Stomach (tissue), 9 donors: ENCODE data around the gene CDKL1. TPM values are rescaled to one million over a fixed set of nuclear protein-coding genes. Genes with fewer than 3 reads are reported as not detected.

Experiments used
- DNase-seq, 2 donors: peaks; one replicate each; pipeline versions ENCODE4 v3.0.0 to v3.0.0-alpha.2; 2013 to 2019
- H3K27ac ChIP-seq, 5 donors: fragments of 200-600 bp in 4 of 5; sonication (generic) in 4 of 5; one replicate each; pipeline ENCODE4 v1.5.1; 2013 to 2019; ENCODE audit warnings: mild to moderate bottlenecking in 1 of 5, moderate library complexity in 1 of 5
- H3K27me3 ChIP-seq, 3 donors: fragments of 200-600 bp; sonication (generic); one replicate each; pipeline ENCODE4 v1.5.1; 2017 to 2019; ENCODE audit warnings: mixed run types in 1 of 3
- H3K36me3 ChIP-seq, 4 donors: fragments of 200-600 bp; sonication (generic); 1 replicate in 3 of 4; 2 replicates in 1 of 4; pipeline ENCODE4 v1.5.1; 2016 to 2019
- H3K4me1 ChIP-seq, 4 donors: fragments of 200-600 bp; sonication (generic); one replicate each; pipeline ENCODE4 v1.5.1; 2016 to 2019
- H3K4me3 ChIP-seq, 4 donors: fragments of 200-600 bp; sonication (generic) in 3 of 4; one replicate each; pipeline ENCODE4 v1.5.1; 2016 to 2019; ENCODE audit warnings: mild to moderate bottlenecking in 1 of 4
- H3K9me3 ChIP-seq, 4 donors: fragments of 200-600 bp; sonication (generic); one replicate each; pipeline ENCODE4 v1.5.1; 2016 to 2019
- CTCF ChIP-seq, 7 experiments: fragments of 450-650 bp in 4 of 7; fragments of 200-600 bp in 3 of 7; sonication (generic) in 3 of 7; IDR thresholded peaks; one replicate each; pipeline ENCODE4 v1.5.1; 2016 to 2019; ENCODE audit warnings: antibody characterized with exemption in 7 of 7, control low read depth in 2 of 7, mild to moderate bottlenecking in 1 of 7
- EP300 ChIP-seq: sonication (generic); formaldehyde crosslinking; IDR thresholded peaks from one replicate; pipeline ENCODE4 v1.6.1; 2017; ENCODE audit warnings: antibody characterized with exemption
- POLR2A ChIP-seq, 4 donors: fragments of 450-650 bp; IDR thresholded peaks; one replicate each; pipeline ENCODE4 v1.6.1; 2016; ENCODE audit warnings: antibody characterized with exemption in 4 of 4, control low read depth in 2 of 4, mild to moderate bottlenecking in 1 of 4, moderate library complexity in 1 of 4
- POLR2AphosphoS5 ChIP-seq, 3 donors: sonication (generic); formaldehyde crosslinking; IDR thresholded peaks; one replicate each; pipeline ENCODE4 v1.6.1; 2016; ENCODE audit warnings: antibody characterized with exemption in 3 of 3
- WGBS, 5 donors: extraction: QIAGEN DNeasy Blood & Tissue Kit in 3 of 5; methylation state at CpG; one replicate each; pipeline versions ENCODE4 v1.1.5 to v1.1.7; 2013 to 2018; 5-methylcytosine and 5-hydroxymethylcytosine counted together
- intact Hi-C: fragments of 100-400 bp; cut with DNase I; formaldehyde crosslinking; loops from one replicate; pipeline ENCODE4 v1.15.1; 2023; ENCODE audit warnings: low total_unique reads
- polyA plus RNA-seq, 3 donors: library from polyadenylated mRNA; stranded (reverse); fragments of 200-250 nt; gene quantifications; one replicate each; pipeline ENCODE4 v1.2.3, GENCODE V29; 2013
- total RNA-seq, 5 donors: library from RNA; depleted of rRNA; stranded (reverse); fragments of >200 nt; gene quantifications; one replicate each; pipeline versions ENCODE4 v1.1.0 to v1.2.3, GENCODE V29; 2014 to 2016
- donor health status: healthy with polysubstance abuse.
- donor health status: Bipolar disorder and iron deficiency.
- donor health status: healthy.

The CDKL1 gene
- total and polyA plus RNA-seq, 8 donors = 0.61 to 174 (median 1.4) TPM; not detected in 1

DNA sequence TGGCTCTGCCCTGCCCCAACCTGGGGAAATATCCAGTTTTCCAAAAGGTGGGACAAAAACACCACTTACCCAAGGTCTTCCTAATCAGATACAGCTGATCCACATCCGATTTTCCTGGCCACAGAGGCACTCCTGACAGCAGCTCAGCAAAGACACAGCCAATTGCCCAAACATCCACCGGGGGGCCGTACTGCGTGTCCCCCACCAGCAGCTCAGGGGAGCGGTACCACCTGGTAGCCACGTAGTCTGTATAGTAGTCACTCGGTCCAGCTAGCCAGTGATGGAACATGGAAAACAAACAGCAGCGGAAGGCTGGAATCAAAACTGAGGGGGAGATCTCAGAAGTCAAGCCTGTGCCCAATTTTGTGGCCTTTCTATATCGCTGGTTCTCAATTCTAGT lies 55.7 kb downstream of the CDKL1 start:
- no peak for DNase-seq
- intact Hi-C loops = no loop called here
- Histone ChIP-seq H3K27ac (no peak overlapping the region), H3K27me3 (no peaks in the 10 kb centered on the region), H3K36me3 (peaks cover 0 to 7% (median 0%) of the 10 kb centered on the region in 4 donors), H3K4me3 (no peak overlapping the region), H3K9me3 (no peaks in the 10 kb centered on the region), H3K4me1 (peaks cover 0 to 34% (median 23%) of the 10 kb centered on the region in 4 donors)
- TF ChIP-seq EP300 (no peak), POLR2AphosphoS5 (IDR thresholded peaks at IDR 0.05) (no peak), POLR2A (IDR thresholded peaks at IDR 0.05) (no peak), CTCF (IDR thresholded peaks at IDR 0.05) (no peak)
- WGBS, 5 donors = 91 to 94% (median 93%) methylated on average over 9 of the region's 9 CpGs

GRCh38 chr14:50340045-50340444 lies 56.6 kb downstream of the CDKL1 start:
- no peaks in the 10 kb centered on the region for H3K27me3 ChIP-seq
- no peak overlapping the region for H3K27ac ChIP-seq
- no peak for DNase-seq
- TF ChIP-seq POLR2A (IDR thresholded peaks at IDR 0.05) (no peak), POLR2AphosphoS5 (IDR thresholded peaks at IDR 0.05) (no peak), CTCF (IDR thresholded peaks at IDR 0.05) (no peak), EP300 (no peak)
- H3K9me3 ChIP-seq = no peaks in the 10 kb centered on the region
- intact Hi-C loops = no loop called here
- H3K4me3 ChIP-seq = no peak overlapping the region
- H3K4me1 ChIP-seq = peaks cover 0 to 43% (median 30%) of the 10 kb centered on the region in 4 donors
- WGBS, 5 donors = 52 to 70% (median 59%) methylated on average over 5 of the region's 5 CpGs
- peaks cover 0 to 7% (median 0%) of the 10 kb centered on the region in 4 donors for H3K36me3 ChIP-seq

- Histone ChIP-seq H3K36me3 (peaks cover 0 to 10% (median 0%) of the 10 kb centered on the region in 4 donors), H3K27me3 (no peaks in the 10 kb centered on the region), H3K4me3 (no peak overlapping the region), H3K4me1 (peaks cover 0 to 46% (median 29%) of the 10 kb centered on the region in 4 donors), H3K27ac (no peak overlapping the region), H3K9me3 (no peaks in the 10 kb centered on the region)
- no peak for DNase-seq
- intact Hi-C loops = no loop called here
- no peak for TF ChIP-seq CTCF (IDR thresholded peaks at IDR 0.05)
- no peak for TF ChIP-seq POLR2A (IDR thresholded peaks at IDR 0.05)
- no peak for TF ChIP-seq EP300
- no peak for TF ChIP-seq POLR2AphosphoS5 (IDR thresholded peaks at IDR 0.05)
- 19 to 50% (median 30%) methylated on average over 3 of the region's 3 CpGs for WGBS, 5 donors
Observed at GRCh38 chr14:50339178-50339804, 57.4 kb downstream of the CDKL1 start.

GRCh38 chr14:50338587-50338986 lies 58.1 kb downstream of the CDKL1 start:
- Histone ChIP-seq H3K9me3 (no peaks in the 10 kb centered on the region), H3K27ac (no peak overlapping the region), H3K4me1 (peaks cover 0 to 40% (median 27%) of the 10 kb centered on the region in 4 donors), H3K27me3 (no peaks in the 10 kb centered on the region), H3K4me3 (no peak overlapping the region), H3K36me3 (peaks cover 0 to 11% (median 0%) of the 10 kb centered on the region in 4 donors)
- no peak for TF ChIP-seq EP300
- peak in 1 of 7 experiments; percentile 8 for TF ChIP-seq CTCF (IDR thresholded peaks at IDR 0.05)
- DNase-seq = peak in 1 of 2 donors; percentile 55
- 39 to 61% (median 58%) methylated on average over 2 of the region's 2 CpGs for WGBS, 5 donors
- intact Hi-C loops = no loop called here
